ENCODE results near the gene CD79A. TPM values are rescaled to one million over a fixed set of nuclear protein-coding genes. Genes with fewer than 3 reads are reported as not detected.
"Not testable (repeated sequence)": the region's sequence is repeated elsewhere in the genome, so short reads cannot be mapped to it uniquely, and the experiment has no call there.

CD79A gene
- total RNA-seq, 2 experiments from 2014 or later: 3.7 to 3.8 TPM

DNA sequence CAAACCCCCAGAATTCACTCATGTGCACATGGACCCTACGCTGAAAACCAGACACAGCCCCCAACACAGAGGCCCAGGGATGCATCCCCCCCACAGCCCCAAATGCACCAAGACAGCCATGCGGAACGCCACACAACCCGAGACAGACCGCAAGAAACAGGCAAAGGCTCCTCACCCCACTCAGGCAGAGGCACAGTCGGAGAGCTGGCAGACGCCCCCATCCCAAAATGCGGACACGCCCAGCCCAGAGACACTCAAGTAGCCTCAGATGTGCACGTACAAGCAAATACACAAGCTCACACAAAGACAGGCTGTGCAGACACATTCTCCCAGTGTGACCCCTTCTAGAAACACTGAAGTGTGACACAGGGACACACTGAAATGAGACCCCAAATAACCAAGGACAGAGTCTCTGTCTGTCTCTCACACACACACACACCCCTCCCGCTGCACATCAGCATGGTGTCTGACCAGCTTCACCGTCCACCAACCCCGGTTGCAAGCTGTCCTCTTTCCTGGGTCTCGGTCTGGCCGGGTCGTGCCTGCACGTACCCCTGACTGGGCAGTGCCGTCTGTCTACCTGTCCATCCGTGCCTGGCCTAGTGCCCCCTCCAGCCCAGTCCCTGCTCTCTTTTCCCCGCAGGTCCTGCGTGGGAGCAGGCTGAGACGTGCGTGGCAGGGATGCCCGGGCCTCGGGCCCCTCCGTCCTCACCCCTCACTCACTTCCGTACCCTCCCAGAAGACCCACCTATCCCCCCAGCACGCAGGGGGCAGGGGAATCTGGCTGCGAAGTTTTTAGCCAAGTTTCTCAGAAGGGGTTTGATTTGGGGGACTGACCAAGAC, 35.0 kb downstream of the CD79A start:
- POLR2A ChIA-PET: interaction anchor here (1.1 to 8.3 kb wide), 15 partner anchors 9 to 52 kb away, joined by 3 to 92 read pairs (median 7); partner anchors contain the start of genes CD79A, ERFL and RPS19

DNA sequence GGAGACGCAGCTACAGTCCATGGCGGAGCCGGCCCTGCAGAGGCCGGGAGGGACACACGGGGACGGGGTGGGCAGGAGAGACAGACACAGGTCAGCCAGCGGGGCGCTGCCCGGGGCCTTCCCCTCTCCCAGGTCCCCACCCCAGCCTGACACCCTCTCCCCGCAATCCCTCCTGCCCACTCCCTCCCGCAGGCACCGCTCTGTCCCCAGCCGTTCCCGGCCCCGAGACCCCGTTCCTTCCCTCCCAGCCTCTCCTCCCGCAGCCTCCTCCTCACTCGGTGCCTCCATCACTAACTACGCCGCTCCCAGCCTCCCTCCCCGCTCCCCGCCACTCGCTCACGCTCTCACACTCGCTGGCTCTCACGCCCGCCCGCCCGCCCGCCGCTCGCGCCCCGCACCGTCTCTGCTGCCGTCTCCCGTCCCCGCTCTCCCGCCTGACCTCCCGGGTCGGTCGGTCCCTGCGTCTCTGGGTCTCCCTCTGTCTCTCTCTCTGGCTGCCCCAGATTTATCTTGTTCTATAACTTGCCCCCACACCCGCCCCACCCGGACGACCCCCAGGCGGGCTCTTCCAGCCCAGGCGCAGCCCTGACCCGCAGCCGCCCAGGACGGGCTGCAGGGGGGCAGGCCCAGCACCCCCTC, 35.9 kb downstream of the CD79A start:
- peak overlapping the region; percentile 87 for H3K27ac Mint-ChIP-seq
- H3K9me3 Mint-ChIP-seq: no peaks in the 10 kb centered on the region
- H3K4me3 Mint-ChIP-seq: no peak overlapping the region
- no peaks in the 10 kb centered on the region for H3K36me3 Mint-ChIP-seq (ENCODE audit: low read depth)
- H3K4me1 ChIP-seq (ENCODE audit: insufficient read depth, low read length): peaks cover 68% of the 10 kb centered on the region
- no peak overlapping the region for H3K4me3 ChIP-seq (ENCODE audit: low read length)
- no peaks in the 10 kb centered on the region for H3K36me3 ChIP-seq (ENCODE audit: insufficient read depth, low read length)
- H3K27ac ChIP-seq (ENCODE audit: low read depth in 1 of 2, low read length in 2 of 2): no peak overlapping the region
- H3K9me3 ChIP-seq (ENCODE audit: control insufficient read depth in 1 of 2, insufficient read depth in 1 of 2, low read length in 2 of 2): no peaks in the 10 kb centered on the region
- ATAC-seq (ENCODE audit: poor library complexity) (peak; percentile 35), DNase-seq (peak in 3 of 14 experiments; percentile 50 to 58 (median 55))
- intact Hi-C loops (cut with DNase I, micrococcal nuclease): loop anchor here in 1 of 2 experiments (2.0 kb wide), 1 partner anchor 16 kb away; the partner anchor contains the start of gene ERFL
- peaks cover 37% of the 10 kb centered on the region for H3K4me1 Mint-ChIP-seq (ENCODE audit: low read depth)
- TF ChIP-seq, protein P1, sequence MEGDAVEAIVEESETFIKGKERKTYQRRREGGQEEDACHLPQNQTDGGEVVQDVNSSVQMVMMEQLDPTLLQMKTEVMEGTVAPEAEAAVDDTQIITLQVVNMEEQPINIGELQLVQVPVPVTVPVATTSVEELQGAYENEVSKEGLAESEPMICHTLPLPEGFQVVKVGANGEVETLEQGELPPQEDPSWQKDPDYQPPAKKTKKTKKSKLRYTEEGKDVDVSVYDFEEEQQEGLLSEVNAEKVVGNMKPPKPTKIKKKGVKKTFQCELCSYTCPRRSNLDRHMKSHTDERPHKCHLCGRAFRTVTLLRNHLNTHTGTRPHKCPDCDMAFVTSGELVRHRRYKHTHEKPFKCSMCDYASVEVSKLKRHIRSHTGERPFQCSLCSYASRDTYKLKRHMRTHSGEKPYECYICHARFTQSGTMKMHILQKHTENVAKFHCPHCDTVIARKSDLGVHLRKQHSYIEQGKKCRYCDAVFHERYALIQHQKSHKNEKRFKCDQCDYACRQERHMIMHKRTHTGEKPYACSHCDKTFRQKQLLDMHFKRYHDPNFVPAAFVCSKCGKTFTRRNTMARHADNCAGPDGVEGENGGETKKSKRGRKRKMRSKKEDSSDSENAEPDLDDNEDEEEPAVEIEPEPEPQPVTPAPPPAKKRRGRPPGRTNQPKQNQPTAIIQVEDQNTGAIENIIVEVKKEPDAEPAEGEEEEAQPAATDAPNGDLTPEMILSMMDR (IDR thresholded peaks at IDR 0.05): no peak
- H3K27me3 ChIP-seq (ENCODE audit: control insufficient read depth in 1 of 2, insufficient read depth in 2 of 2, low read length in 2 of 2): peaks cover 38 to 42% of the 10 kb centered on the region in 2 experiments
- H3K27me3 Mint-ChIP-seq: peaks cover 10% of the 10 kb centered on the region
- POLR2A ChIA-PET: interaction anchor here (1.5 to 8.3 kb wide), 7 partner anchors 13 to 53 kb away, joined by 5 to 92 read pairs (median 10); partner anchors contain the start of genes CD79A, ERFL and RPS19
- CTCF ChIA-PET: no interaction called here

More for the DNA sequence above, 35.0 kb downstream of the CD79A start:
- TF ChIP-seq, protein P1 (IDR thresholded peaks at IDR 0.05): no peak
- H3K9me3 Mint-ChIP-seq: no peaks in the 10 kb centered on the region
- CTCF ChIA-PET: interaction anchor here (1.2 kb wide), 1 partner anchor 39 kb away, joined by 4 read pairs; no protein-coding TSS in a partner anchor
- no peak overlapping the region for H3K27ac ChIP-seq (ENCODE audit: low read depth in 1 of 2, low read length in 2 of 2)
- peaks cover 35 to 37% of the 10 kb centered on the region in 2 experiments for H3K27me3 ChIP-seq (ENCODE audit: control insufficient read depth in 1 of 2, insufficient read depth in 2 of 2, low read length in 2 of 2)
- intact Hi-C loops (cut with DNase I, micrococcal nuclease): loop anchor here in 1 of 2 experiments (2.0 kb wide), 1 partner anchor 17 kb away; the partner anchor contains the start of gene ERFL
- H3K4me1 Mint-ChIP-seq (ENCODE audit: low read depth): peaks cover 41% of the 10 kb centered on the region
- no peak overlapping the region for H3K4me3 ChIP-seq (ENCODE audit: low read length)
- H3K9me3 ChIP-seq (ENCODE audit: control insufficient read depth in 1 of 2, insufficient read depth in 1 of 2, low read length in 2 of 2): no peaks in the 10 kb centered on the region
- H3K27me3 Mint-ChIP-seq: peaks cover 10% of the 10 kb centered on the region
- H3K4me1 ChIP-seq (ENCODE audit: insufficient read depth, low read length): peaks cover 67% of the 10 kb centered on the region
- H3K36me3 Mint-ChIP-seq (ENCODE audit: low read depth): peaks cover 5% of the 10 kb centered on the region
- ATAC-seq (ENCODE audit: poor library complexity) (no peak), DNase-seq (no peak)
- peak overlapping the region; percentile 66 for H3K4me3 Mint-ChIP-seq
- peak overlapping the region; percentile 87 for H3K27ac Mint-ChIP-seq
- H3K36me3 ChIP-seq (ENCODE audit: insufficient read depth, low read length): peaks cover 3% of the 10 kb centered on the region

GRCh38 chr19:41913538-41914423, 36.7 kb downstream of the CD79A start:
- Mint-ChIP-seq H3K4me3 (peak overlapping the region; percentile 23), H3K36me3 (ENCODE audit: low read depth) (no peaks in the 10 kb centered on the region), H3K9me3 (no peaks in the 10 kb centered on the region), H3K27ac (no peak overlapping the region), H3K4me1 (ENCODE audit: low read depth) (peaks cover 37% of the 10 kb centered on the region), H3K27me3 (peaks cover 10% of the 10 kb centered on the region)
- ChIA-PET POLR2A (no interaction called here), CTCF (no interaction called here)
- TF ChIP-seq, protein P1 (IDR thresholded peaks at IDR 0.05): no peak
- intact Hi-C loops (cut with DNase I, micrococcal nuclease): loop anchor here in 1 of 2 experiments (2.0 kb wide), 1 partner anchor 15 kb away; the partner anchor contains the start of gene ERFL
- Histone ChIP-seq H3K9me3 (ENCODE audit: control insufficient read depth in 1 of 2, insufficient read depth in 1 of 2, low read length in 2 of 2) (no peaks in the 10 kb centered on the region), H3K4me1 (ENCODE audit: insufficient read depth, low read length) (peaks cover 69% of the 10 kb centered on the region), H3K36me3 (ENCODE audit: insufficient read depth, low read length) (no peaks in the 10 kb centered on the region), H3K27me3 (ENCODE audit: control insufficient read depth in 1 of 2, insufficient read depth in 2 of 2, low read length in 2 of 2) (peaks cover 42 to 44% of the 10 kb centered on the region in 2 experiments), H3K4me3 (ENCODE audit: low read length) (no peak overlapping the region), H3K27ac (ENCODE audit: low read depth in 1 of 2, low read length in 2 of 2) (no peak overlapping the region)
- ATAC-seq (ENCODE audit: poor library complexity) (peak; percentile 11), DNase-seq (no peak)

DNA sequence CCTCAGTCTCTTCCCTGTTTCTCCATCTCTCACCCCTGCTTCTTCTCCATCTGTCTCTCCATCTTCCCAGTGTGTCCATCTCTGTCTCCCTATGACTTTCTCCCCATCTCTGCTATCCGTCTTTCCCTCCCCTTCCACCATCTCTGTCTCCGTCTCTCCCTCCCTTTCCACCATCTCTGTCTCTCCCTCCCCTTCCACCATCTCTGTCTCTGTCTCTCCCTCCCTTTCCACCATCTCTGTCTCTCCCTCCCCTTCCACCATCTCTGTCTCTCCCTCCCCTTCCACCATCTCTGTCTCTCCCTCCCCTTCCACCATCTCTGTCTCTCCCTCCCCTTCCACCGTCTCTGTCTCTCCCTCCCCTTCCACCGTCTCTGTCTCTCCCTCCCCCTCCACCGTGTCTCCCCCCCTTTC, 37.4 kb downstream of the CD79A start:
- ATAC-seq (ENCODE audit: poor library complexity); H3K36me3 ChIP-seq (ENCODE audit: insufficient read depth, low read length); H3K36me3 Mint-ChIP-seq (ENCODE audit: low read depth); intact Hi-C loops (cut with DNase I, micrococcal nuclease); H3K9me3 ChIP-seq (ENCODE audit: control insufficient read depth in 1 of 2, insufficient read depth in 1 of 2, low read length in 2 of 2); DNase-seq; H3K9me3 Mint-ChIP-seq; CTCF ChIA-PET; POLR2A ChIA-PET; H3K4me3 ChIP-seq (ENCODE audit: low read length); H3K27ac ChIP-seq (ENCODE audit: low read depth in 1 of 2, low read length in 2 of 2); H3K27ac Mint-ChIP-seq: not testable (repeated sequence)
- Mint-ChIP-seq H3K27me3 (peaks cover 10% of the 10 kb centered on the region), H3K4me3 (peak overlapping the region; percentile 35), H3K4me1 (ENCODE audit: low read depth) (peaks cover 37% of the 10 kb centered on the region)
- H3K27me3 ChIP-seq (ENCODE audit: control insufficient read depth in 1 of 2, insufficient read depth in 2 of 2, low read length in 2 of 2): peaks cover 42 to 44% of the 10 kb centered on the region in 2 experiments
- H3K4me1 ChIP-seq (ENCODE audit: insufficient read depth, low read length): peaks cover 65% of the 10 kb centered on the region

Measured in CD4-positive, alpha-beta T cell (primary cell).